GM21526 (cell line): Measurements from ENCODE around the gene CTNS.

Source experiments
- ATAC-seq: cut with Tn5 transposase; IDR thresholded peaks from one replicate; pipeline ENCODE4 v1.9.1; 2021; ENCODE audit warnings: moderate library complexity; ENCODE audit not compliant: unreplicated experiment, low FRiP score

The CTNS gene

DNA sequence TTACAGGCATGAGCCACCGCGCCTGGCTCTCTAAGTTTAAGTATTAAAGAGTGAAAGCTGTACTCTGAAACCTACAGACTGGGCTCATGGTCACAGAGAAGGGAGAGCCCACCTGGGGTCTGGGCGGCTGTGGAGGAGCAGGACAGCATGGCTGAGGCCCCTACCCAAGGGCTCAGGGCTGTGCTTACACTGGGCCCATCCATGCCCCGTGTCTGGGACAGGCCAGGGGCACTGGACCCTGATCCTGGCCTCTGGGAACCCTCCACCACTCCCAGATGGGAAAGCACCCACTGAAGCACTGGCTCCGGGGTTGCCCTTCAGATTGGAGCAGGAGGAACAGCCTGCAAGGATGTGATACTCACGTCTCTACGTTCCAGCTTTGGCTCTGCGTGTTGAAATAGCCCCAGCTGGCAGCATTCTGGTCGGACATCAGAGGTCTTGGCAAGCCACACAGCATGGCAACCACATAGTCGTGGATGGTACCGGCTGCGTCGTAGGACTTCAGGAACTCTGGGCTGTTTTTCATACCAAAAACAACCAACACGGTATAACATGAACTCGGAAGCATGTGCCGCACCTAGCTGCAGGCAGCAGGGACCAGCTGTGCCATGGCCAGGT lies 13.5 kb upstream of the CTNS start:
- no peak for ATAC-seq

DNA sequence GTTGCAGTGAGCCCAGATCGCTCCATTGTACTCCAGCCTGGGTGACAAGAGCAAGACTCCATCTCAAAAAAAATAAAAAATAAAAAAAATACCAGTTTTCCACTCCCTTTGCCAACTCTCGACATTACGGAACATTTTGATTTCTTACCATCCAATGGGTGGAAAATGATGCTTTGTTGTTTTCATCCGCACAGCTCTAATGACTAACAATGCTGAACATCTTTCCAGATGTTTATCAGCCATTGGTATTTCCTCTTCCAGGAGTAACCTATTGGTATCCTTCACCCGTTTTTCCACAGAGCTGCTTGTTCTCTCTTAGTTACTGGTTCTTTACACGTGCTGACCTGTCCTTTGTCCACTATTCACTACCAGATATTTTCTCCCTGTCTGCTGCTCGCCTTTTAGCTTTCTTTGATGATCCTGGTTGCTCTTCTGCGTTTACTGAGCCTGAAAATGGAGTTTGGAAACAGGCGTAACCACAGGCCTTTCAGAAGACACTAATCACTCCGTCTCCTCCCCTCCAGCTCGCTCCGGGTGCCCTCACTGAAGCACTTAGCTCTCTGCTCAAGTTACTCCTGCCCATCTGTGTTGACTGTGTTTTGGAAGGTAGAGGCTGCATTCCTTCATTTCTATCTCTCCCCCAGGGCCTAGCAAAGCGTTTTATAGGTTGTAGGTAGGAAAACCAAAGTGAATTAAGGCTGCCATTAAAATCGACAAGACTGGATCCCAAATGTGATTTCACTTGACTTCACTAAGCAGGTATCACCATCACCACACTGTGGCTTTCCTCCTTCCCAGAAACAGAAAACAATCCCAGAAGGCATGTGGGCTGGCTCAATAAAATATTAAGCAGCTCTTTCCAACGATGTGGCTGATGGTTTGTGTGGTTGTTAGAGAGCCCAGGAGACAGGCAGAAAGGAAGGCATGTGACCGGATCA lies 9.5 kb upstream of the CTNS start:
- ATAC-seq: no peak

DNA sequence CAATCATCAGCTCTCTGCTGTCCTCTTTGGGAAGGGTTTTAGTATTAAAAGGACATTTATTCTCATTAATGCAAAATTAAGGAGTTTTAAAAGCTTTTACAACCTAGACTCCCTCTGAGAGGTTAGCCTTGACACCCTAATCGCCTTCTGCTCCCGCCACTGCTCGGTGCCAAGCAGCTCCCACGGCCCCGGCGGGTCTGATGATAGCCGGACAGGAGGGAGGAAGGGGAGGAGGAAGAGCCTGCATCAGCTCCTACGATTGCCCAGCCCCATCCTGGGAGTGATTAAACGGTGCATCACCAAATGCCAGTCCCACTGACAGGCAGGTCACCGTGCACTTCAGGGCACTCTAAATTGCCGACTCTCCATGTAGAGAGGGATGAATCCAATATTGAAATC lies 8.8 kb upstream of the CTNS start:
- ATAC-seq: no peak

DNA sequence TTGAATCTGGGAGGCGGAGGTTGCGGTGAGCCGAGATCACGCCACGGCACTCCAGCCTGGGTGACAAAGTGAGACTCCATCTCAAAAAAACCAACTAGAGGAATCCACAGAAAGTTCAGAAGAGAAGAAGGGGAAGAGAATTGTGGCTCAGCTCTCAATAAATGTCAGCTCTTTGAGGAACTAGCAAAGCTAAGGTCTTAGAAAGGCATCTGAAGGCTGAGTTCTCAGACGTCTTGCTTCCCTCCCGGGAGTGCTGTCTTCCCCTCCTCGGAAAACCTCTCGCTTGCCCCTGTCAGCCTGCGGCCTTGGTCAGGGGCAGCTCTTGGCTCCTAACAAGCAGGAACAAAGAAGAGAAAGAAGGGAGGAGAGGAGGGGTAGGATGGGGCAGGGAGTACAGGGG lies 5.8 kb upstream of the CTNS start:
- no peak for ATAC-seq

DNA sequence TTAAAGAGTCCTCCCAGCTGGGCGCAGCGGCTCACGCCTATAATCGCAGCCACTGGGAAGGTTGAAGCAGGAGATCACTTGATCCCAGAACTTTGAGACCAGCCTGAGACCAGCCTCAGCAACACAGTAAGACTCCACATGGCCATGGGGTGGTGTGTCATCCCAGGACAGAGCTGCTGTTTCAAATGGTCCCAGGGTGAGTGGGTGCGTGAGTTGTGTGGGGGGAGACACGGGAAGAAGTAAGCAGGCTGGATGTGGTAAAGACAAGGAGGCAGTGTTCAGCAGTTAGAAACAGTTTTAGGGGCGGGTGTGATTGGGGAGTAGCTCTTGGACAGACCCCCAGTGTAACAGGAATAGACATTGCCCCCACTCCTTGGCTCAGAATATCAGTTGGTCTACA lies 4.3 kb upstream of the CTNS start:
- ATAC-seq: no peak

DNA sequence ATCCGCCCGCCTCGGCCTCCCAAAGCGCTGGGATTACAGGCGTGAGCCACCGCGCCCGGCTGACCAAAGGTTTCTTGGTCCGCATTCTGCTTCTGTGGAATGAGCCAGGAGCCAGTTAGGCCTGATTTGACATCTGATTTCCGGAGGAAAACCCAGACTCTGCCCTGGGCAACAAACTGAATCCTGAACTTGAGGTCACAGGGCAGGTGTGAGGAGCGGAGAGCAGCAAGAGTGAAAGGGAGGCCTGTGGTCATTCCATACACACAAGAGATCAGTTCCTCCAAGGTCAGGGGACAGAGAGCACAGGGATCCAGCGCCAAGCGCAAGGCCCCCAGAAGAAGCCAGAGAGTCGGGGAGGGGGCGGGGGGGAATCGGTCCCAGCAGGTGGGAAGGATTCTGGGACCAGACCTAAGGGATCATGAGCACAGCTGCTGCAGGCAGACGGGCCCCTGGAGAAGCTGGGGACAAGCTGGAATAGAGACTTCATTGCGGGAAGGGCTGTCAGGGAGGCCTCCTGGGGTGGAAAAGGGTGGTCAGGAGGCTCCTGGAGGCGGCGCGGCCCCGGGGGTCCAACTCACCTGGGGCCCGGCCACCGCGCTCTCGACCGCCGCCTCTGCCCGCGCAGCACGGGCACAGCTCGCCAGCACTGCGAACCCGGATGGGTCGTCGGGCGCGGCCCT lies 946 bp upstream of the CTNS start:
- no peak for ATAC-seq

DNA sequence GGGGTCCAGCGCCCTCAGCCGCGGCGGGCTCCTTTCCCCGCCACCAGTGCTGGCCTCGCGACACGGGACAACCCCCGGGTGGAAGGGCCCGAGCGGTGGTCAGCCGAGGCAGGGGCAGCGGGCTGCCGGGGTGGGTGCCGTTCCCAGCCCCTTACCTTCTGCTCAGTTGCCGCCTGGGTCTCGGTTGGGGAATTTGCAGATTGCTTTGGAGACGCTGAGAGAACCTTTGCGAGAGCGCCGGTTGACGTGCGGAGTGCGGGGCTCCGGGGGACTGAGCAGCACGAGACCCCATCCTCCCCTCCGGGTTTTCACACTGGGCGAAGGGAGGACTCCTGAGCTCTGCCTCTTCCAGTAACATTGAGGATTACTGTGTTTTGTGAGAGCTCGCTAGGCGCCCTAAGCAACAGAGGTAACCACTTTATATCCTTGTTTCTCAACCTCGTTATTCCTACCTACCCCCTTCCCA lies 381 bp downstream of the CTNS start:
- peak; percentile 14 for ATAC-seq

DNA sequence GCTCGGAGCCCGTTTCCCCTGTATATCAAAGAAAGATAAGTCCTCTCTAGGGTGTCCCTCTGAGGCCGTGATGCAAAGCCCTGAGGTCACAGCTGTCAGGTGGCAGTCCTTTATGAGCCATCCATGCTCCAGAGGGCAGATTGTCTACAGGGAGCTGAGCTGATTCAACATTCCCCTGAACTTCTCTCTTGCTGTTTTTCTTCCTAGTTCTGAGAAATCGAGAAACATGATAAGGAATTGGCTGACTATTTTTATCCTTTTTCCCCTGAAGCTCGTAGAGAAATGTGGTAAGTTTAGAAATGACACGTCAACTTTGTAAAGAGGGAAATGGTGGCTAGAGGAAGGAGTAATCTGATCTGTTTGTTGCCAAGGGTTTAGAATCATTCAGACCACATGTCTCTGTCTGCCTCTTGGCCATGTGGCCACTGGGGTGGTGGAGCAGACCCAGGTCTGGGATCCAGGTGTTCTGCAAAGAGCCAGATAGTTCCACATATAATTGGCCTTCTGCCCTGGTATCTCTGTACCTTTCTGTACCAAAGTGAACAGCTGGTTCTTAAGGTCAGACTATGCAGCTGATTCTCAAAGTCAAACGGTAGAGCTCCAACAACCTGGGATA lies 3.5 kb downstream of the CTNS start:
- no peak for ATAC-seq

DNA sequence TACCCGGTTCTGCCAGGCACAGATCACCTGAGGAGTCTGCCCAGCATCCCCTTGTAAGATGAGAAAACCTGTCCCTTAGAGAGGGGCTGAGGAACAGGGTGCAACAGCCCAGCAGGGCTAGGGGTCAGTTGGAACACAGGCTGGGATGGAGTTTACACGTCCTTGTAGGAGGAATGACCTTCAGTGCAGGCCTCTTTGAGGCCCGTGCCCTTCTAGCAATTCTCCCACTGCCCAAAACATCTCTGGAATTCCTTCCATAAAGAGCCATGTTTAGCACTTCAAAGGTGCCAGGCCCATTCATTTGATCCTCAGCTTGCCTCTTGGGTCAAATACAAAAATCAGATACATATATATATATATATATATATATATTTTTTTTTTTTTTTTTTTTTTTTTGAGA lies 4.5 kb downstream of the CTNS start:
- ATAC-seq: no peak

DNA sequence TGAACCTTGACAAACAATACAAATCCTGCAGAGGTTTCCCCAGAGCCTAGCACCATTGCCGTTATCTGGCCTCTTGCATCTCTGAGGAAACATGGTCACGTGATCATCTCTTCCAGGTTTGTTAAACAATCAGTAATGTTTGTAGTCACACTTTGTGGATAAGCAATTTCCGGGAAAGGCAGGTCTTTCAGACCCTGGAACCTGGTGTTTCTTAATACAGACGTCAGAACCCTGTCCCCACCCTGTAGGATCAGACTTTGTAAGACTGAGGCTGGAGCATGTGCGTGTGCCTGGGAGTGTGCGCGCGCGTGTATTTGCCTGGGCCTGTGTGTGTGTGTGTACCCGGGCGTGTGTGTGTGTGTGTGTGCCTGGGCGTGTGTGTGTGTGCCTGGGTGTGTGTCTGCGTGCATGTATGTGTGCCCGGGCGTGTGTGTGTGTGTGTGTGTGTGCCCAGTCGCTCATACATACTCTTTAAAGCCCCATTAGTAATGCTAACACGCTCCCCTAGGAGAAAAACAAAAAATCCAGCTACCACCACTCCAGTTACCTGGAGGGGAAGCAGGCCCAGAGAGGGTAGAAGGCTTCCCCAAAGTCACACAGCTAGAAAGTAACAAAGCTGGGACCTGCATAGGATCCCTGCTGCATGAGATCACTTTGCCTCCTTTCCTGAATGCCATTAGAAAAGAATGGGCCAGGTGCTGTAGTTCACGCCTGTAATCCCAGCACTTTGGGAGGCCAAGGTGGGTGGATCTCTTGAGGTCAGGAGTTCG lies 5.3 kb downstream of the CTNS start:
- ATAC-seq: no peak

DNA sequence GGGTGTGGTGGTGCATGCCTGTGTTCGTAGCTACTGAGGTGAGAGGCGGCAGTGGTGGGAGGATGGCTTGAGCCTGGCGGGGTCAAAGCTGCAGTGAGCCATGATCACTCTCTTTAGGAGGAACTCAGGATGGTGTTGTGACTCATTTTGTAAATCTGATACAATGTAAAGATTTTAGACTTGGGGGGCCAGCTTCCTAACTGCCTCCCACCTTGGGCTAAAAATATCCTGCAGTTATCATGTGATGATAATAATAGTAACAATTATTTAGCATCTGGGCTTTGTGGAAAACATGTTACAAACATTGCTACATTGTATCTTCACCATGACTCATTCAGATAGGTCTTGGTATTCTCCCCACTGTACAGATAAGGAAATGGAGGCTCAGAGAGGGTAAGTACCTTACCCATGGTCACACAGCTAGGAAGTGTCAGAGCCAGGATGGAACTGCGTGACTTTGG lies 7.4 kb downstream of the CTNS start:
- no peak for ATAC-seq

DNA sequence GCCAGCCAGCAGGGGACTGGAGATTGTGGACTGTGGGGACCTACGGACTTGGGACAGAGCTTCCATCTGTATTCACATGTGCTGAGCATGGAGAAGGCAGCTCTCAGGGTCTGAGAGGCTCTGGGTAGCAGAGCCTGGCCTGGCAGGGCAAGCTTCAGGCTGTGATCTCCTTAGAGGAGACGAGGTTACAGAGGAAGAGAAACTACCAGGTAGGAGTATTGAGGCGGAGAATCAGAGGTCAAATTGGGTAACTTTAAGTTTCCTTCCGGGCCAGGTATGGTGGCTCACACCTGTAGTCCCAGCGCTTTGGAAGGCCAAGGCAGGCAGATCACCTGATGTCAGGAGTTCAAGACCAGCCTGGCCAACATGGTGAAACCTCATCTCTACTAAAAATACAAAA lies 8.8 kb downstream of the CTNS start:
- ATAC-seq: no peak

DNA sequence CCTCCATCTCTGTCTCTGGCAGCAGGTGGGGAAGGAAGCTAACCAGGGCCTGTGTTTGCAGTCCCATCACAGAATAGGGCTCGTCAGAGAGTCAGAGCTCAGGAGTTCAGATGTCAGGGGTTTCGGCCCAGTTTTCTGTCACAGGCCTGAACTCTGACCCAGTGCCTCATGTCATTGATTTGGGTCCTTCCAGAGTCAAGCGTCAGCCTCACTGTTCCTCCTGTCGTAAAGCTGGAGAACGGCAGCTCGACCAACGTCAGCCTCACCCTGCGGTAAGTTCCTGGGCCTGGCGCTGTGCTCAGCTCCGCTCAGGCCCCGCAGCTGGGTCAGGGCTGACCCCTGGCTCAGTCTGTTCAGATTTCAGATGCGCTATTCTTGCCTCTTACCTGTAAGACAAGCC lies 10.7 kb downstream of the CTNS start:
- no peak for ATAC-seq

DNA sequence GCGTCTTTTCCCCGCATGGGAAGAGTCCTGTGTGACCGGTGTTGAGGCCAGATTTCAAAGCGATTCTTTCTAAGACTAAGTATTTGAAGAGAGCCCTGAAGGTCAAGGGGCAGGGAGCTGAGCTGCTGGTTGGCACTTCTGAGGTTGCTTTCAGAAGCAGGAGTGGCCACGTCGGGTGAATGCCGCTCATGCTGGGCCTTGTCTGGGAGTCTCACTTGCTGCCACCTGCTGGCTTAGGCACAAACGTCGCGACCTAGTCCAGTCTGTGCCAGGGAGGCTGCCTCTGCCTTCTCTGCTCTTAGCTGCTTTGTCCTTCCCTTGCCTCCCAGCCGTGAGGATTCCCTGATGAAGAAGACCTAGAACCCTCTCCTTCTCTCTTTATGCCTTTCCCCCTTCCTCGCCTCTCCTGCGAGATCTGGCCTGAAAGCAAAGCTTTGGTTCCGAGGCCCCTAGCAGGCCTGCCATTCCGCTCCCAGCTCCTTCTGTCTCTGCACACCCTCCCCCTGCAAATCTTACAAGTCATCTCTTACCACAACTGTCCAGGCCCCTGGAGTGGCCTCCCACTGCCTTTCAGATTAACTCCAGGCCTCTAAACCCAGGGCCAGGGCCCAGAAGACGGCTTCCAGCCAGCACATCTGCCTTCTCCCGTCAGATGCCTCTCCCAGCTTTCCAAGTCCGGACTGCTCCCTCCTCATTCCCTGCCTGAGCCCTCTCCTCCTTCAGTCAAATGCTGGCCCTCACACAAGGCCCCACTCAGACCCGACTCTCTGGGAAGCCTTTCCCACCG lies 11.4 kb downstream of the CTNS start:
- ATAC-seq: no peak

DNA sequence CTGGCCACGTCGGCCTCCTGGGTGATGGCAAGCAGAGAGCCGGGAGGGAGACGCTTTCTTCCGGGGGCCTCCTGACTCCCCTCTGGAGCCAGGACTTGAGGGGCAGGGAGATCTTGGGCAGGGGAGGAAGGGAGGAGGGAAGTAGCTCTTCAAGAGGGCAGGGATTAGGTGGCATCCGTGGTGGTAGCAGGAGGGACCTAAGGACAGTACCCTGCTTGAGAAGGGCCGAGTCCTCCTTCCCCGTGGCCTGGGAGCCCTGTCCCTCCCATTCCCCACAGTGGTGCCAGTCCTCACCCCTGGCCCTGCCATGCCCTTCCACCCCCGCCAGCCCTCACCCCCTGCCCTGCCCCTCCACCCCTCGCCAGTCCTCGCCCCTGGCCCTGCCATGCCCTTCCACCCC lies 19.2 kb downstream of the CTNS start:
- ATAC-seq: no peak

DNA sequence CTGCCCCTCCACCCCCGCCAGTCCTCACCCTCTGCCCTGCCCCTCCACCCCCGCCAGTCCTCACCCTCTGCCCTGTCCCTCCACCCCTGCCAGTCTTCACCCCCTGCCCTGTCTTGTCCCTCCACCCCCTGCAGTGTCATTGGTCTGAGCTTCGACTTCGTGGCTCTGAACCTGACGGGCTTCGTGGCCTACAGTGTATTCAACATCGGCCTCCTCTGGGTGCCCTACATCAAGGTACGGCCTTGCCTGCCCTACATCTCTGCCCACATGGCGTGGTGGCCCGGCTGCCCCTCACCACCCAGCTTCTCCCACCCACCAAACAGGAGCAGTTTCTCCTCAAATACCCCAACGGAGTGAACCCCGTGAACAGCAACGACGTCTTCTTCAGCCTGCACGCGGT lies 19.8 kb downstream of the CTNS start:
- ATAC-seq: no peak

DNA sequence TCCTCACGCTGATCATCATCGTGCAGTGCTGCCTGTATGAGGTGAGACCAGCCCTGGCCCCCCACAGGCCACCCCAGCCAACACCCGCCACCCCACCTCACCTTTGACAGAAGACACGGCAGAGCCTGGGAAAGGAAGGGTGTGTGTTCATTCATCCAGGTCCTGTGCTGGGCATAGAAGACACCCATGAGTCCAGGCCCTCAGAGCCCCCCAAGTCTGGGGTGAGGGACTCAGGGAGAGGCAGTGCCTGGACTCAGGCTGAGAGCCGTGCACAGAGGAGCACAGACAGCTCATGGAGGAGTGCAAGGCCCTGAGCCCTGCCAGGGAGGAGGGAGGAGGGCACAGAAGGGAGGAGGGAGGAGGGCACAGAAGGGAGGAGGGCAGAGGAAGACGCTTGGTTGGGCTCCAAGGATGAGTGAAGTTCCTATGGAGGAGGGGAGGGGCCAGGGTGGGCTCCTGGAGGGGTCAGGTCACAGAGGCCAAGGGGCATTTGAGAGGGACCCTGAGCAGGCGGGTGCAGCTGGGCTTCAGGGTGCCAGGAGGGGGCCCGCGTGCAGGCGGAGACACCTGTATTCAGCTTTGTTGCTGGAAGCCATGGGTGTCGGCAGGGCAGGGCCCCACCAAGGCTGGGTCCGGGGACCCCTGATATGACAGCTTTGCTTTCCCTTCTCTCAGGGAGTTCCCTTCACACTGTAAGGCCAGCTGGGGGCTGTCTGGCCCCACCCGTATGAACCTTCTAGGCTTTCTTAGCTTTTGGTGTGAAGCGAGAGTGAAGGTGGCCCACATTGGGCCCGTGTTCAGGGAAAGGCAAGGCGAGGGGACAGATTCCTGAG lies 20.4 kb downstream of the CTNS start:
- no peak for ATAC-seq

DNA sequence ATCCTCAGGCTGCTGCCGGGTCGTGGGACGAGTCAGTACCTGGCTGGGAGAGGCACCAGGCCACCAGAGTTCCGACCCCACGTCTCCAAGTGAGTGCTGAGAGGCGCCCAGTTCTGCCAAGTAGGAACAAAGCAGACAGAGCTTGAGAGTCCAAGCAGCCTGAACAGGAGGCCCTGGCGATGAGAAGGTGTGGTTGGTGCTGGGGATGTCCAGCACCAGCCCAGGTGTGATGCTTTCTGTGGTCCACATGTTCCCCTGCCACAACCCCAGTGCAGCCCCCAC lies 21.0 kb downstream of the CTNS start:
- ATAC-seq: no peak
